Measurements from ENCODE around the gene ROR2. TPM values are rescaled to one million over a fixed set of nuclear protein-coding genes. Genes with fewer than 3 reads are reported as not detected.

The ROR2 gene
- total RNA-seq, 1 donor from 2014 or later, result 0.18 TPM

GRCh38 chr9:91843623-91844148, 106.3 kb downstream of the ROR2 start:
- intact Hi-C loops (cut with micrococcal nuclease), result no loop called here

- intact Hi-C loops (cut with micrococcal nuclease), result no loop called here
Observed at GRCh38 chr9:91843093-91843492, 106.9 kb downstream of the ROR2 start.

DNA sequence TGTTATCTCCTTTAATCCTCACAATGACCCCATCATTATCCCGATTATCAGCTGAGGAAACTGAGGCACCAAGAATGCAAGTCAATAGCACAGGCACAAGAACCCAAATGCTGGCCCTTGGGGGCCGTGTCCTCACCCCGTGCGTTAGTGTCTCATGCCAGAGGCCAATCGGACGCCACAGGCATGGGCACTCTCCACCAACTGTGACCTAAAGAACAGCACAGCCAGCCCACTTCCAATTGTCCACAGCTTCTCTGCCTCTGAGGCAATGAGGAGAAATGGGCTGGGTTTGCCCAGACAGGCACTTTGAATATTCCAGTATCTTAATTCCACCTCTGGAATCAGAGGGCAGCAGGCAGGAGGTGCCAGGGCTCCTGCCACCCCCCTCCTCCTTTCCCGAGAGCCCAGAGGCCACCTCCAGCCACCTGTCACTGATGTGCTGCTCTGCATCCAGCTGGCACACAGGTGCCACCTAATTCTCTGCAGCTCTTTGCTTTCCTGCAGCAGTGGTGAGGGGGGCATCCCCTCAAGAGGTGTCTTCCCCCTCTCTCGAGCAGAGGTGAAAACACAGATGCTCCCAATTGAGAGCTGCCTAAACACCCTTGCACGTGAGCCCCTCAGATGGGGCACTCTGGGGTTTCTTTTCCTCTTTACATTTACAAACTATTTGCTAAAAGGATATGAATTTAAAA, 107.5 kb downstream of the ROR2 start:
- intact Hi-C loops (cut with micrococcal nuclease), result no loop called here

GRCh38 chr9:91841591-91841990, 108.4 kb downstream of the ROR2 start:
- intact Hi-C loops (cut with micrococcal nuclease), result no loop called here

DNA sequence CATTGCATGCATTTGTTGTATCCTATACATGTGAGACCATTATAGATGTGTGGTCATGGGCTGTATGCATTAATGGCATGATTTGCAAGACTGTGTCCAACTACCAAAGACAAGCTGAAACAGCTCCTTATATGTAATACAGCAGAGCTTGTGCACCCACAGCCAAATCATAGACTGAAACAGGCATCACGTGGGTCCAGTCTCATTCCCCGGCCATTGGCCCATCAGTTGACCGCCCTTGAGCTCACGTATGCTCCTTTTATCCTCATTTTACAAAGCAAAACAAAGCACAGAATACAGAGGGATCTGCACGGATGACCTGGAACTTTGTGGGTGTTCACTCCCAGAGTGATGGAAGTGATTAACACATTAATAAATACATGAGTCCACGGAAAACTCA, 109.1 kb downstream of the ROR2 start:
- intact Hi-C loops (cut with micrococcal nuclease), result no loop called here

DNA sequence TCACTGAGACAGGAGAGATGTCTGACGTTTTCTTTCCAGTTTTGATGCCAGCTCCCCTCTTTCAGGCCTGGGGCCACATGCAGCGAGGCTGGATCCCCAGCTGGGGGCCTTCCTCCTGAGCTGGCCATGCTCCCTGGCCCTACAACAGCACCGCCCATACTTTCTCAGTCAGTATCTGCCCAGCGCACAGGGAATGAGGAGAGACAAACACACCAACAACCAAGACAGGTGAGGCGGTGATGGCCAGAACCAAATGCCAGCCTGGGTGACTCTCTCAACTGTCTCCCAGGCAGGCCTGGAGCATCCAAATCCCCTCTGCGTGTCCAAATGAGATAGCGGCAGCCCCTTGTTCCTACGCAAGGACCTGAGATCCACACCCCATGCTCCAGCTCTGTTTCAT, 109.6 kb downstream of the ROR2 start:
- intact Hi-C loops (cut with micrococcal nuclease), result no loop called here

GRCh38 chr9:91839926-91840465, 110.0 kb downstream of the ROR2 start:
- intact Hi-C loops (cut with micrococcal nuclease), result no loop called here

GRCh38 chr9:91837981-91838731, 111.9 kb downstream of the ROR2 start:
- intact Hi-C loops (cut with micrococcal nuclease), result no loop called here

GRCh38 chr9:91836515-91836914, 113.5 kb downstream of the ROR2 start:
- intact Hi-C loops (cut with micrococcal nuclease), result no loop called here

- intact Hi-C loops (cut with micrococcal nuclease), result no loop called here
Observed at GRCh38 chr9:91835632-91836031, 114.4 kb downstream of the ROR2 start.

DNA sequence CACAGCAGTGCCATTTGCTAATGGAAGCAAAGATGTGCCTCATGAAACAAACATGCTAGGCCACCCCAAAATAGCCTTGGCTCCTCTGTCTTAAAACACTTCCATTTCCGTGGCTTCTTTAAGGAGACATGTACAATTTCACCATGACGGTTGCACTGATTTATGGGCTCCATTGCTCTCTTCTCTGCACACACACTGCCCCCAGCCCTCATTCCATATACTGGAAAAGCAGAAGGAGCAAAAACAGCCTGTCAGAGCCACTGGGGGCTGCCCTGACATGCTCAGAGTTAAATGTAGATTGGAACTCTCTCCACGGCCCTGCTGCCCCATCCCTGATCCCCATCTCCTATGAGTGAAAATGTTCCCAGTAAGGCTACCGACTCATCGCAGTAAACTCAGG, 114.8 kb downstream of the ROR2 start:
- intact Hi-C loops (cut with micrococcal nuclease), result no loop called here

- intact Hi-C loops (cut with micrococcal nuclease), result no loop called here
Observed at GRCh38 chr9:91834740-91835139, 115.3 kb downstream of the ROR2 start.

GRCh38 chr9:91833878-91834255, 116.2 kb downstream of the ROR2 start:
- intact Hi-C loops (cut with micrococcal nuclease), result no loop called here

- intact Hi-C loops (cut with micrococcal nuclease), result no loop called here
Observed at GRCh38 chr9:91833096-91833877, 116.7 kb downstream of the ROR2 start.

- intact Hi-C loops (cut with micrococcal nuclease), result no loop called here
Observed at GRCh38 chr9:91832322-91832721, 117.7 kb downstream of the ROR2 start.

- intact Hi-C loops (cut with micrococcal nuclease), result no loop called here
Observed at GRCh38 chr9:91825866-91826265, 124.2 kb downstream of the ROR2 start.

- intact Hi-C loops (cut with micrococcal nuclease), result no loop called here
Observed at GRCh38 chr9:91825422-91825821, 124.6 kb downstream of the ROR2 start.

- intact Hi-C loops (cut with micrococcal nuclease), result no loop called here
Observed at GRCh38 chr9:91824601-91825305, 125.3 kb downstream of the ROR2 start.

DNA sequence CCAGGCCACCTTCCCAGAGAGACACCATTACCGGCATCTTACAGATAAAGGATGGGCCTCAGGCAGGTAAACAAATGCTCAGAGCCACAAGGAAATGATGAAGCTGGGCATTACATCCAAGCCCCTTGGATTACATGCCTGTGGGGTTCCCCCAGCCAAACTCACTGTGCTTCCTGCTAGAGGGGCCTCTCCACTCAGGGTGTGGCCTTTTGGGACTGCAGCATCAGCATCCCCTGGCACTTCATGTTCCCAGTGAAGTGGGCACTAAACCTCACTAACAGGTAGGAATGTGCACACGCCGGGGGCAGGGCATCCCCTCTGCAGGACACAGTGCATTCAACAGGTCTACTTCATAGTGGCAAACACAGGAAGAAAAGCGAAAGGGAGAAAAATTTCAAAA, 125.9 kb downstream of the ROR2 start:
- intact Hi-C loops (cut with micrococcal nuclease), result no loop called here

DNA sequence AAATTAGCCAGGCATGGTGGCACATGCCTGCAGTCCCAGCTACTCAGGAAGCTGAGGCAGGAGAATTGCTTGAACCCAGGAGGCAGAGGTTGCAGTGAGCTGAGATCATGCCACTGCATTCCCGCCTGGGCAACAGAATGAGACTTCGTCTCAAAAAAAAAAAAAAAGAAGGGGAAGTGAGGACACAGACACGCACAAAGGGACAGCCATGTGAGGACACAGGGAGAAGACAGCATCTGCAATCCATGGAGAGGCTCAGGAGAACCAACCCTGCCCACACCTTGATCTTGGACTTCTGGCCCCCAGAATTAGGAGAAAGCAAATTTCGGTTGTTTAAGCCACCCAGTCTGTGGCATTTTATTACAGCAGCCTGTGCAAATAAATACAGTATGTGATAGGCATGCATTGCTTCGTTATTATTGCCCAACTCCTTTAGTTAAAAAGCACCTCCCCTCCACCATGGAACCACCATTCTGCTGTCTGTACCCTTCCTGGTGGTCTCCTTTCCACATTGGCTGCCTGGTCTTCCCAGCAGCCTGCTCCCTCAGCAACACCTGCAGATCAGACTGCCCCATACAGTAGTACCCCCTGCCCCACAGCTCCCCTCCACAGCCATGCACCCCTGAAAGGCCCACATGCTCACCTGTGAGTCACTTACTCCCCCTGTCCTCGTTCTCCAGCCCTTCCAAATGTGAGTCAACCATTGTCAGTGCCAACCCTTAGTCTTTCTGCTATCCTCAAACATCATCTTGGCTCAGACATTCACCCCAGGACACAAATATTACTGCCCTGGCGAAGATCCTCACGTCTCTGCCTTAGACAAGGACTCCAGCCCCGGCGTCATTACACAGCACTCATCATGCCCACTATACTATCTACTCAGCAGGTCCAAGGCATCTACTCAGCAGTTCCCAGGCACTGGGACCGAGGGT, 128.8 kb downstream of the ROR2 start:
- intact Hi-C loops (cut with micrococcal nuclease), result no loop called here

All from T-helper 2 cell treated with Interferon-gamma antibody and Interleukin-4, amounts not matched to agents 100 ng/mL and 5 ng/mL, for 36 hours (primary cell).